ENCODE measurements around the gene C1orf159.
"Not testable (repeated sequence)": the region's sequence is repeated elsewhere in the genome, so short reads cannot be mapped to it uniquely, and the experiment has no call there.

Gene C1orf159

GRCh38 chr1:1066403-1067283 is 49.2 kb downstream of the C1orf159 start:
- DNase-seq (ENCODE audit: low read depth) = no peak

GRCh38 chr1:1065940-1066304 is 50.0 kb downstream of the C1orf159 start:
- DNase-seq (ENCODE audit: low read depth) = not testable (repeated sequence)

GRCh38 chr1:1065265-1065939 is 50.5 kb downstream of the C1orf159 start:
- DNase-seq (ENCODE audit: low read depth) = no peak

GRCh38 chr1:1063945-1064831 is 51.7 kb downstream of the C1orf159 start:
- peak; percentile 28 for DNase-seq (ENCODE audit: low read depth)

- no peak for DNase-seq (ENCODE audit: low read depth)
Observed at GRCh38 chr1:1063261-1063944, 52.5 kb downstream of the C1orf159 start.

GRCh38 chr1:1062348-1063163 is 53.3 kb downstream of the C1orf159 start:
- DNase-seq (ENCODE audit: low read depth) = no peak

GRCh38 chr1:1061682-1062345 is 54.1 kb downstream of the C1orf159 start:
- DNase-seq (ENCODE audit: low read depth) = no peak

- DNase-seq (ENCODE audit: low read depth) = no peak
Observed at GRCh38 chr1:1060281-1061000, 55.4 kb downstream of the C1orf159 start.

GRCh38 chr1:1059494-1060280 is 56.2 kb downstream of the C1orf159 start:
- no peak for DNase-seq (ENCODE audit: low read depth)

- no peak for DNase-seq (ENCODE audit: low read depth)
Observed at GRCh38 chr1:1058921-1059493, 56.9 kb downstream of the C1orf159 start.

GRCh38 chr1:1058088-1058905 is 57.6 kb downstream of the C1orf159 start:
- no peak for DNase-seq (ENCODE audit: low read depth)

- not testable (repeated sequence) for DNase-seq (ENCODE audit: low read depth)
Observed at GRCh38 chr1:1057769-1058087, 58.2 kb downstream of the C1orf159 start.

GRCh38 chr1:1055841-1056736 is 59.8 kb downstream of the C1orf159 start:
- DNase-seq (ENCODE audit: low read depth) = no peak

- no peak for DNase-seq (ENCODE audit: low read depth)
Observed at GRCh38 chr1:1054971-1055370, 60.9 kb downstream of the C1orf159 start.

- no peak for DNase-seq (ENCODE audit: low read depth)
Observed at GRCh38 chr1:1054099-1054700, 61.7 kb downstream of the C1orf159 start.

GRCh38 chr1:1053682-1054081 is 62.2 kb downstream of the C1orf159 start:
- no peak for DNase-seq (ENCODE audit: low read depth)

All from non-pigmented ciliary epithelial cell (primary cell).